MCF 10A (cell line): Measurements from ENCODE around the gene CDC42SE2. TPM values are rescaled to one million over a fixed set of nuclear protein-coding genes. Genes with fewer than 3 reads are reported as not detected.
A peak's percentile ranks its signal among the peaks of the same experiment; 100 is the strongest.

Experiments
- BruUV-seq: library from RNA; stranded (reverse); fragments of 400-500 nt; replicated peaks from 2 replicates; lab custom pipeline; 2021; lab: Mats Ljungman, UMichigan
- CTCF ChIA-PET: fragments of 300-600 bp; sonication (Branson Sonifier 250); formaldehyde crosslinking; extraction: SDS; loops from one replicate; lab custom pipeline; 2021; ENCODE audit warnings: antibody characterized with exemption, inconsistent platforms; lab: Yijun Ruan, JAX
- POLR2A ChIA-PET: fragments of 300-600, 350-650 bp; sonication (Branson Sonifier 250); formaldehyde crosslinking; extraction: SDS; loops from one replicate; lab custom pipeline; 2020; ENCODE audit warnings: antibody characterized with exemption, inconsistent platforms; lab: Yijun Ruan, JAX
- DNase-seq: peaks from one replicate; pipeline ENCODE4 v3.0.0-alpha.2; 2018; ENCODE audit not compliant: unreplicated experiment
- H3K27ac Mint-ChIP-seq: one replicate; pipeline ENCODE4 v1.8.0; 2022; ENCODE audit warnings: mild to moderate bottlenecking, low read depth, mixed read lengths; ENCODE audit not compliant: unreplicated experiment
- H3K27me3 Mint-ChIP-seq: one replicate; pipeline ENCODE4 v1.8.0; 2022; ENCODE audit warnings: mixed read lengths; ENCODE audit not compliant: insufficient read depth, unreplicated experiment
- H3K36me3 Mint-ChIP-seq: one replicate; pipeline ENCODE4 v1.8.0; 2022; ENCODE audit warnings: mild to moderate bottlenecking, moderate library complexity, mixed read lengths; ENCODE audit not compliant: insufficient read depth, unreplicated experiment
- H3K4me1 Mint-ChIP-seq: one replicate; pipeline ENCODE4 v1.8.0; 2022; ENCODE audit warnings: mixed read lengths; ENCODE audit not compliant: insufficient read depth, unreplicated experiment
- H3K4me3 Mint-ChIP-seq: one replicate; pipeline ENCODE4 v1.8.0; 2022; ENCODE audit warnings: mild to moderate bottlenecking, moderate library complexity, mixed read lengths; ENCODE audit not compliant: unreplicated experiment
- H3K9me3 Mint-ChIP-seq: one replicate; pipeline ENCODE4 v1.8.0; 2022; ENCODE audit warnings: mixed read lengths; ENCODE audit not compliant: unreplicated experiment
- CTCF ChIP-seq: fragments of 200-600 bp; IDR thresholded peaks from one replicate; pipeline ENCODE4 v1.8.0; 2022; ENCODE audit warnings: antibody characterized with exemption, mild to moderate bottlenecking; ENCODE audit not compliant: unreplicated experiment
- intact Hi-C: fragments of 100-400 bp; cut with micrococcal nuclease; formaldehyde crosslinking; loops from 2 replicates; pipeline ENCODE4 v1.14.1; 2022
- total RNA-seq: library from RNA; stranded (reverse); gene quantifications from 2 replicates; pipeline ENCODE4 v1.2.3, GENCODE V29; 2022

The CDC42SE2 gene
- total RNA-seq, 1 experiment from 2014 or later, result 71.0 TPM

DNA sequence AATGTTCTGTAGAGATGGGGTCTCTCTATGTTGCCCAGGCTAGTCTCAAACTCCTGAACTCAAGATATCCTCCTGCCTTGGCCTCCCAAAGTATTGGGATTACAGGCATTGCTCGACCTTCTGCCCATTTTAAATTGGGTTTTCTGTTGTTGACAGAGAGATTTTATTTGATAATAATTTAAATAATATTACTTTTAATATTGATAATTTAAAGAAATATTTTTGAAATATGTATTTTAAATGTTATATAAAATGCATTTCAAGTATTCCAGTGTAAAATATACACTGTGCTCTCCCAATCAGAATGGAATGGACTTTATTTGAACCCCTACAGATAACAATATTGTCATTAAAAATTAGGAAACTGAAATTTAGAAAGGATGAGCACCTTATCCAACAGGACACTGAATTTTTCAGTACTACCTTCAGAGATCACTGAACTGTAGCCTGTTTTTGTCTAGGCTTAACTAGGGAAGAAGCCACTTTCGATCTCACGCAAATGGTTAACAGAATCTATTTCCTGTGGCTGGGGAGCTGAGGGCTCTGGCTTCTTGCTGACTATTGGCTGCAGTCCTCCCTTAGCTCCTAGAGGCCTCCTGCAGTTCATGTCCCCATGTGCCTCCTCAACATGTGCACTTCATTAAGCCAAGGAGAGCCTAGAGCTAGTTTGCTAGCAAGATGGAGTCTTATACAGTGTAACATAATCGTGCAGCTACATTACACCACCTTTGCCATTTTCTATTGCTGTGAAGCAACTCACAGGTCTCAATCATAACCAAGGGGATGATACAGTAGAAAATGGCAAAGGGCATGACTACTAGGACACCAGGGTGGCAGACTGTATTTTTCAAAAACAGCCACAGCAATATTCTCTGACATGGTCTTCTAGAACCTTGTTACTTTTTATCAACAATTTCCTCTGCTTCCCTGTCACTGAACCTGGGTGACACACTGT lies 150.0 kb downstream of the CDC42SE2 start:
- H3K36me3 Mint-ChIP-seq, result peaks cover 38% of the 10 kb centered on the region
- H3K27ac Mint-ChIP-seq, result peak overlapping the region; percentile 43
- H3K27me3 Mint-ChIP-seq, result no peaks in the 10 kb centered on the region
- H3K9me3 Mint-ChIP-seq, result peaks cover 7% of the 10 kb centered on the region
- ChIA-PET POLR2A (interaction anchor here (1.0 to 1.2 kb wide), 4 partner anchors 18 to 242 kb away, joined by 3 to 4 read pairs (median 3); no protein-coding TSS in a partner anchor), CTCF (interaction anchor here (0.7 to 0.9 kb wide), 4 partner anchors 8 to 165 kb away, joined by 3 to 4 read pairs (median 3); no protein-coding TSS in a partner anchor)
- no peak for DNase-seq
- intact Hi-C loops, result no loop called here
- no peak overlapping the region for H3K4me3 Mint-ChIP-seq
- BruUV-seq, result no TSS peak
- H3K4me1 Mint-ChIP-seq, result peaks cover 5% of the 10 kb centered on the region
- no peak for TF ChIP-seq CTCF

DNA sequence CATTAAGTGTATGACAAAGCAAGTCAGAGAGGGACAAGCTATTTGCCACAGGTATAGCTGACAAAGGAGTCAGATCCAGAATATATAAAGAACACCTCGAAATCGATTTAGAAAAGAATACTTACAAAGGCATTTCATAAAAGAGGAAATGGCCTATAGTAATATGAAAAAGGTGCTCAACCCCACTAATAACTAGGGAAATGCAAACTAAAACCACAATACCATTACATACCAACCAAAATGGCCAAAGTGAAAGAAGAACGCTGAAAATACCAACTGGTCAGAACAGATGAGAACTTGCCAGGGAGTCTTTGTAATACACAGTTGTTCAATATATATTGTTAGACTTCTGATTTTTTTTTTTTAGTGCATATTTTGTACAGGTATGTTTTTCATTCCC lies 152.9 kb downstream of the CDC42SE2 start:
- CTCF ChIA-PET, result interaction anchor here (0.6 to 2.2 kb wide), 15 partner anchors 9 to 1307 kb away, joined by 3 to 11 read pairs (median 3); no protein-coding TSS in a partner anchor
- BruUV-seq, result no TSS peak
- Mint-ChIP-seq H3K4me1 (peaks cover 5% of the 10 kb centered on the region), H3K27ac (no peak overlapping the region), H3K27me3 (no peaks in the 10 kb centered on the region), H3K4me3 (no peak overlapping the region), H3K36me3 (peaks cover 28% of the 10 kb centered on the region), H3K9me3 (no peaks in the 10 kb centered on the region)
- TF ChIP-seq CTCF, result no peak
- DNase-seq, result no peak
- intact Hi-C loops, result loop anchor here (1.0 to 2.0 kb wide), 8 partner anchors 151 to 1646 kb away; no protein-coding TSS in a partner anchor
- POLR2A ChIA-PET, result interaction anchor here (0.6 to 2.3 kb wide), 7 partner anchors 8 to 1748 kb away, joined by 3 to 11 read pairs (median 3); partner anchors contain the start of gene CDC42SE2

GRCh38 chr5:131417240-131417869 lies 153.5 kb downstream of the CDC42SE2 start:
- POLR2A ChIA-PET, result interaction anchor here (0.9 kb wide), 1 partner anchor 10 kb away, joined by 3 read pairs; no protein-coding TSS in a partner anchor
- H3K9me3 Mint-ChIP-seq, result no peaks in the 10 kb centered on the region
- TF ChIP-seq CTCF, result peak; percentile 89
- H3K36me3 Mint-ChIP-seq, result peaks cover 25% of the 10 kb centered on the region
- intact Hi-C loops, result loop anchor here (1.0 to 2.0 kb wide), 8 partner anchors 152 to 1647 kb away; no protein-coding TSS in a partner anchor
- H3K4me3 Mint-ChIP-seq, result no peak overlapping the region
- H3K4me1 Mint-ChIP-seq, result peaks cover 5% of the 10 kb centered on the region
- BruUV-seq, result no TSS peak
- DNase-seq, result peak; percentile 85
- H3K27me3 Mint-ChIP-seq, result no peaks in the 10 kb centered on the region
- CTCF ChIA-PET, result interaction anchor here (0.7 to 1.5 kb wide), 7 partner anchors 9 to 611 kb away, joined by 3 to 5 read pairs (median 3); no protein-coding TSS in a partner anchor
- H3K27ac Mint-ChIP-seq, result no peak overlapping the region
